Measurements from ENCODE around the gene GPR153. TPM values are rescaled to one million over a fixed set of nuclear protein-coding genes. Genes with fewer than 3 reads are reported as not detected.

Gene GPR153
- polyA plus RNA-seq, 1 experiment: 4.7 TPM

- CTCF ChIA-PET: interaction anchor here (1.0 kb wide), 1 partner anchor 14 kb away, joined by 3 read pairs; no protein-coding TSS in a partner anchor
- Histone ChIP-seq H3K4me3 (ENCODE audit: low read depth, low read length) (peak overlapping the region; percentile 65), H3K27ac (ENCODE audit: low read depth, low read length) (no peak overlapping the region), H3K9me3 (ENCODE audit: control insufficient read depth, insufficient read depth, low read length) (no peaks in the 10 kb centered on the region; the same call in 1 of the 2 replicates), H3K27me3 (ENCODE audit: control insufficient read depth, insufficient read depth, low read length) (no peaks in the 10 kb centered on the region)
- no peak for TF ChIP-seq CTCF (IDR thresholded peaks at IDR 0.05; ENCODE audit: low read depth, low read length)
- POLR2A ChIA-PET: interaction anchor here (1.4 kb wide), 1 partner anchor 12 kb away, joined by 4 read pairs; no protein-coding TSS in a partner anchor
- no peak for DNase-seq (ENCODE audit: low read depth, low spot score)
Observed at GRCh38 chr1:6260433-6260934, 414 bp downstream of the GPR153 start.

GRCh38 chr1:6259491-6260362 lies 1.2 kb downstream of the GPR153 start:
- Histone ChIP-seq H3K27me3 (ENCODE audit: control insufficient read depth, insufficient read depth, low read length) (no peaks in the 10 kb centered on the region), H3K9me3 (ENCODE audit: control insufficient read depth, insufficient read depth, low read length) (no peaks in the 10 kb centered on the region; the same call in 1 of the 2 replicates), H3K27ac (ENCODE audit: low read depth, low read length) (no peak overlapping the region), H3K4me3 (ENCODE audit: low read depth, low read length) (peak overlapping the region; percentile 65)
- peak; percentile 23 for DNase-seq (ENCODE audit: low read depth, low spot score)
- no peak for TF ChIP-seq CTCF (IDR thresholded peaks at IDR 0.05; ENCODE audit: low read depth, low read length)
- ChIA-PET CTCF (no interaction called here), POLR2A (no interaction called here)

GRCh38 chr1:6258675-6259074 lies 2.2 kb downstream of the GPR153 start:
- Histone ChIP-seq H3K27ac (ENCODE audit: low read depth, low read length) (no peak overlapping the region), H3K9me3 (ENCODE audit: control insufficient read depth, insufficient read depth, low read length) (no peaks in the 10 kb centered on the region; the same call in 1 of the 2 replicates), H3K27me3 (ENCODE audit: control insufficient read depth, insufficient read depth, low read length) (no peaks in the 10 kb centered on the region), H3K4me3 (ENCODE audit: low read depth, low read length) (no peak overlapping the region)
- CTCF ChIA-PET: interaction anchor here (1.8 kb wide), 1 partner anchor 12 kb away, joined by 8 read pairs; no protein-coding TSS in a partner anchor
- POLR2A ChIA-PET: no interaction called here
- no peak for DNase-seq (ENCODE audit: low read depth, low spot score)
- no peak for TF ChIP-seq CTCF (IDR thresholded peaks at IDR 0.05; ENCODE audit: low read depth, low read length)

- no peak for TF ChIP-seq CTCF (IDR thresholded peaks at IDR 0.05; ENCODE audit: low read depth, low read length)
- ChIA-PET CTCF (interaction anchor here (1.8 kb wide), 1 partner anchor 11 kb away, joined by 8 read pairs; no protein-coding TSS in a partner anchor), POLR2A (no interaction called here)
- Histone ChIP-seq H3K9me3 (ENCODE audit: control insufficient read depth, insufficient read depth, low read length) (no peaks in the 10 kb centered on the region; the same call in 1 of the 2 replicates), H3K4me3 (ENCODE audit: low read depth, low read length) (no peak overlapping the region), H3K27me3 (ENCODE audit: control insufficient read depth, insufficient read depth, low read length) (no peaks in the 10 kb centered on the region), H3K27ac (ENCODE audit: low read depth, low read length) (no peak overlapping the region)
- DNase-seq (ENCODE audit: low read depth, low spot score): no peak
Observed at GRCh38 chr1:6257541-6258069, 3.3 kb downstream of the GPR153 start.
